IMR-90 (cell line): ENCODE data around the gene SIGLECL1. TPM values are rescaled to one million over a fixed set of nuclear protein-coding genes. Genes with fewer than 3 reads are reported as not detected.

ENCODE experiments used
- ATAC-seq: fragments of 200-7000 bp; cut with Tn5 transposase; 2 replicates; pipeline ENCODE4 v1.9.1; 2020; ENCODE audit warnings: low read depth, mild to moderate bottlenecking, moderate library complexity
- BruUV-seq: library from RNA; stranded (reverse); fragments of 400-500 nt; replicated peaks from 2 replicates; lab custom pipeline; 2021; lab: Mats Ljungman, UMichigan
- CTCF ChIA-PET: fragments of 300-600 bp; formaldehyde crosslinking; extraction: SDS; loops from one replicate; lab custom pipeline; 2021; ENCODE audit warnings: antibody characterized with exemption; lab: Yijun Ruan, JAX
- POLR2A ChIA-PET: fragments of 300-600 bp; sonication (Branson Sonifier 250); formaldehyde crosslinking; loops from one replicate; lab custom pipeline; 2022; ENCODE audit warnings: antibody characterized with exemption; ENCODE audit not compliant: unreplicated experiment; lab: Charles Lee
- DNase-seq: peaks from one replicate; pipeline ENCODE4 v3.0.0; 2013
- H2AFZ ChIP-seq: replicated peaks from 2 replicates; pipeline ENCODE3; 2013; ENCODE audit warnings: low read length, mild to moderate bottlenecking; ENCODE audit not compliant: poor library complexity
- H2AK5ac ChIP-seq: 2 replicates; pipeline ENCODE4 v1.6.1; 2013; ENCODE audit warnings: low read depth, low read length, inconsistent platforms
- H2AK9ac ChIP-seq: replicated peaks from 2 replicates; pipeline ENCODE3; 2013; ENCODE audit warnings: mild to moderate bottlenecking, low read depth, low read length, moderate library complexity; ENCODE audit not compliant: poor library complexity
- H2BK120ac ChIP-seq: 2 replicates; pipeline ENCODE4 v1.6.1; 2013; ENCODE audit warnings: low read depth, low read length, inconsistent platforms
- H2BK15ac ChIP-seq: 3 replicates; pipeline ENCODE4 v1.6.1; 2013; ENCODE audit warnings: low read depth, low read length, inconsistent platforms
- H2BK20ac ChIP-seq: 2 replicates; pipeline ENCODE4 v1.6.1; 2013; ENCODE audit warnings: low read depth, mild to moderate bottlenecking, inconsistent platforms, low read length, moderate library complexity
- H2BK5ac ChIP-seq: 2 replicates; pipeline ENCODE4 v1.6.1; 2013; ENCODE audit warnings: mild to moderate bottlenecking, low read depth, low read length, inconsistent platforms; ENCODE audit not compliant: poor library complexity, severe bottlenecking
- H3K14ac ChIP-seq: replicated peaks from 2 replicates; pipeline ENCODE4 v1.6.1; 2013; ENCODE audit warnings: low read depth, low read length, inconsistent platforms
- H3K18ac ChIP-seq: 2 replicates; pipeline ENCODE4 v1.6.1; 2013; ENCODE audit warnings: low read depth, low read length, control low read depth
- H3K23ac ChIP-seq: 2 replicates; pipeline ENCODE4 v1.6.1; 2013; ENCODE audit warnings: low read depth, low read length, inconsistent platforms
- H3K27ac ChIP-seq: 2 replicates; pipeline ENCODE4 v1.5.1; 2013; ENCODE audit warnings: mild to moderate bottlenecking, control low read depth, low read length; ENCODE audit not compliant: insufficient read depth
- H3K27me3 ChIP-seq: 2 replicates; pipeline ENCODE4 v1.6.1; 2013; ENCODE audit warnings: low read length; ENCODE audit not compliant: control insufficient read depth, insufficient read depth
- H3K36me3 ChIP-seq: 2 replicates; pipeline ENCODE4 v1.6.1; 2013; ENCODE audit warnings: low read length, mixed read lengths; ENCODE audit not compliant: control insufficient read depth, insufficient read depth
- H3K4ac ChIP-seq: 2 replicates; pipeline ENCODE4 v1.6.1; 2013; ENCODE audit warnings: low read depth, low read length, inconsistent platforms
- H3K4me1 ChIP-seq: 2 replicates; pipeline ENCODE4 v1.6.1; 2013; ENCODE audit warnings: low read length, mixed read lengths; ENCODE audit not compliant: control insufficient read depth, insufficient read depth
- H3K4me2 ChIP-seq: 2 replicates; pipeline ENCODE4 v1.6.1; 2013; ENCODE audit warnings: low read depth, mild to moderate bottlenecking, control low read depth, low read length, moderate library complexity
- H3K4me3 ChIP-seq: 2 replicates; pipeline ENCODE4 v1.5.1; 2013; ENCODE audit warnings: low read depth, mild to moderate bottlenecking, control low read depth, low read length, moderate library complexity; ENCODE audit not compliant: insufficient read depth
- H3K56ac ChIP-seq: 2 replicates; pipeline ENCODE4 v1.6.1; 2013; ENCODE audit warnings: low read length, inconsistent platforms; ENCODE audit not compliant: insufficient read depth; ENCODE audit errors: extremely low read depth
- H3K79me1 ChIP-seq, 2 experiments: 2 replicates each; pipeline ENCODE4 v1.6.1; 2013; ENCODE audit warnings: low read length in 2 of 2, inconsistent platforms in 1 of 2, low read depth in 1 of 2
- H3K9ac ChIP-seq: 2 replicates; pipeline ENCODE4 v1.6.1; 2013; ENCODE audit warnings: low read depth, low read length, control low read depth
- H3K9me1 ChIP-seq: 2 replicates; pipeline ENCODE4 v1.6.1; 2013; ENCODE audit warnings: low read length, inconsistent platforms; ENCODE audit not compliant: insufficient read depth
- H3K9me3 ChIP-seq: 2 replicates; pipeline ENCODE4 v1.6.1; 2013; ENCODE audit warnings: low read length; ENCODE audit not compliant: control insufficient read depth, insufficient read depth
- H4K20me1 ChIP-seq: 2 replicates; pipeline ENCODE4 v1.6.1; 2013; ENCODE audit warnings: low read length, inconsistent platforms; ENCODE audit not compliant: insufficient read depth
- H4K5ac ChIP-seq: 2 replicates; pipeline ENCODE4 v1.6.1; 2013; ENCODE audit warnings: mild to moderate bottlenecking, low read depth, low read length, control low read depth
- H4K8ac ChIP-seq, 2 experiments: 2 replicates each; pipeline ENCODE4 v1.6.1; 2013; ENCODE audit warnings: low read depth in 2 of 2, low read length in 2 of 2, control low read depth in 1 of 2, inconsistent platforms in 1 of 2
- H4K91ac ChIP-seq: 2 replicates; pipeline ENCODE4 v1.6.1; 2013; ENCODE audit warnings: low read depth, low read length, inconsistent platforms; ENCODE audit not compliant: insufficient read depth
- BHLHE40 ChIP-seq: fragments of 150-350 bp; IDR thresholded peaks from 2 replicates; pipeline ENCODE4 v1.6.1; 2016; ENCODE audit warnings: mild to moderate bottlenecking, low read depth, low read length
- CEBPB ChIP-seq: IDR thresholded peaks from 2 replicates; pipeline ENCODE4 v1.6.1; 2012; ENCODE audit warnings: low read depth, low read length, improper control_type of control experiment
- CHD1 ChIP-seq: IDR thresholded peaks from 2 replicates; pipeline ENCODE4 v1.6.1; 2012; ENCODE audit warnings: low read depth, low read length, improper control_type of control experiment
- FOS ChIP-seq: fragments of 150-350 bp; IDR thresholded peaks from 2 replicates; pipeline ENCODE4 v1.6.1; 2016; ENCODE audit warnings: low read depth, low read length
- MAFK ChIP-seq: IDR thresholded peaks from 2 replicates; pipeline ENCODE4 v1.6.1; 2012; ENCODE audit warnings: low read depth, low read length, improper control_type of control experiment
- MXI1 ChIP-seq: IDR thresholded peaks from 2 replicates; pipeline ENCODE4 v1.6.1; 2012; ENCODE audit warnings: low read depth, mild to moderate bottlenecking, low read length, moderate library complexity, borderline replicate concordance
- POLR2A ChIP-seq: IDR thresholded peaks from 2 replicates; pipeline ENCODE4 v1.6.1; 2012; ENCODE audit warnings: mild to moderate bottlenecking, low read depth, low read length
- RAD21 ChIP-seq: IDR thresholded peaks from 2 replicates; pipeline ENCODE4 v1.6.1; 2012; ENCODE audit warnings: low read length, improper control_type of control experiment
- RFX5 ChIP-seq: IDR thresholded peaks from 2 replicates; pipeline ENCODE4 v1.8.0; 2012; ENCODE audit warnings: low read depth, mild to moderate bottlenecking, low read length, moderate library complexity
- SMC3 ChIP-seq: fragments of 150-350 bp; IDR thresholded peaks from 2 replicates; pipeline ENCODE4 v1.6.1; 2016; ENCODE audit warnings: low read depth, mild to moderate bottlenecking, antibody characterized with exemption, low read length, moderate library complexity
- WGBS, 2 experiments: methylation state at CpG; one replicate each; pipeline versions ENCODE4 v1.1.5 to v1.1.7; 2013; ENCODE audit warnings: missing lambda C conversion rate in 2 of 2; ENCODE audit not compliant: insufficient read length in 1 of 2; ENCODE audit errors: extremely low coverage in 2 of 2; 5-methylcytosine and 5-hydroxymethylcytosine counted together
- dilution Hi-C: fragments of 300-500 bp; cut with HindIII; formaldehyde crosslinking; loops from one replicate; pipeline ENCODE4 v1.14.3; 2018; ENCODE audit warnings: low sequenced_read_pairs; ENCODE audit not compliant: unreplicated experiment
- in situ Hi-C: fragments of 300-500 bp; cut with MboI; formaldehyde crosslinking; loops from 3 replicates; pipeline ENCODE4 v1.14.3; 2019; ENCODE audit warnings: low sequenced_read_pairs, inconsistent platforms, mixed read lengths
- intact Hi-C: fragments of 100-400 bp; cut with micrococcal nuclease; formaldehyde crosslinking; loops from 2 replicates; pipeline ENCODE4 v1.10.0; 2022
- polyA plus RNA-seq, 3 experiments: library from polyadenylated mRNA; depleted of rRNA; stranded (reverse); fragments of >200 nt; gene quantifications; 2 replicates each; pipeline ENCODE4 v1.2.3, GENCODE V29; 2012; ENCODE audit warnings: low replicate concordance in 1 of 3
- total RNA-seq: library from RNA; depleted of rRNA; stranded (reverse); fragments of >200 nt; gene quantifications from 2 replicates; pipeline ENCODE4 v1.2.3, GENCODE V29; 2012
- TF ChIP-seq, protein P1 (sequence below): conservative IDR thresholded peaks from 2 replicates; pipeline ENCODE4 v1.5.1; 2012; ENCODE audit warnings: mild to moderate bottlenecking, low read depth, low read length, improper control_type of control experiment

Gene SIGLECL1
- total and polyA plus RNA-seq, 2 of the 4 experiments (the other 2 are of a cell fraction) = not detected

DNA sequence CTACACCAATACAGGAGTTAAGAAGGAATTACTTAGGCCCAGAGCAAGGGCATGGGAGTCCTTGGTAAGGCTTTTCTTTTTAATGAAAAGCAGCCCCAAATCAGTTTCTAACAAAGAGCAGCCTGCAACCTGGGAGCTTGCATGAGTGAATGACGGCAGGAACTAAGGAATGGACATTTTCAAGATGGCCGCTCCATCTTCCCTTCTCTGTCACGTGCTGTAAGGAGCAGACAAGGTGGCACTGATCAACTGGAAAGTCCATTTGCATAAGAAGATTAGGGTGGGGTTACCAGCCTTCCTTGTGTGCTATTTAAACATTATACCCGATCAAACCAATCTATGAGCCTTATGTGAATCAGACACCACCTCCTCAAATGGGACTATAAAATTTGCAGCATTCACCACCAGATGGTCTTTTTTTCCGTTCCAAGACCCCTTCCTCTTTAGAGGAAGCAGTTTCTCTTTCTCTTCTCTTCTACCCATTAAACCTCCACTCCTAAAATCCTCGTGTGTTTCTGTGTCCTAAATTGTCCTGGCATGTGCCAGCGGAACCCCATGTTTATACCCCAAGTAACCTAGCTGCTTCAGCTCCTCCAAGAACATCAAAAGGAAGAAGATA, 2.8 kb upstream of the SIGLECL1 start:
- dilution Hi-C loops = no loop called here
- no peak overlapping the region for H2BK15ac ChIP-seq
- no peak overlapping the region for H2AK9ac ChIP-seq
- H4K8ac ChIP-seq = no peak overlapping the region
- no peak overlapping the region for H2AK5ac ChIP-seq
- TF ChIP-seq MXI1 (no peak), CEBPB (no peak), SMC3 (no peak), MAFK (no peak), CHD1 (no peak), RAD21 (no peak), POLR2A (no peak), RFX5 (no peak), FOS (no peak), BHLHE40 (no peak)
- TF ChIP-seq, protein P1, sequence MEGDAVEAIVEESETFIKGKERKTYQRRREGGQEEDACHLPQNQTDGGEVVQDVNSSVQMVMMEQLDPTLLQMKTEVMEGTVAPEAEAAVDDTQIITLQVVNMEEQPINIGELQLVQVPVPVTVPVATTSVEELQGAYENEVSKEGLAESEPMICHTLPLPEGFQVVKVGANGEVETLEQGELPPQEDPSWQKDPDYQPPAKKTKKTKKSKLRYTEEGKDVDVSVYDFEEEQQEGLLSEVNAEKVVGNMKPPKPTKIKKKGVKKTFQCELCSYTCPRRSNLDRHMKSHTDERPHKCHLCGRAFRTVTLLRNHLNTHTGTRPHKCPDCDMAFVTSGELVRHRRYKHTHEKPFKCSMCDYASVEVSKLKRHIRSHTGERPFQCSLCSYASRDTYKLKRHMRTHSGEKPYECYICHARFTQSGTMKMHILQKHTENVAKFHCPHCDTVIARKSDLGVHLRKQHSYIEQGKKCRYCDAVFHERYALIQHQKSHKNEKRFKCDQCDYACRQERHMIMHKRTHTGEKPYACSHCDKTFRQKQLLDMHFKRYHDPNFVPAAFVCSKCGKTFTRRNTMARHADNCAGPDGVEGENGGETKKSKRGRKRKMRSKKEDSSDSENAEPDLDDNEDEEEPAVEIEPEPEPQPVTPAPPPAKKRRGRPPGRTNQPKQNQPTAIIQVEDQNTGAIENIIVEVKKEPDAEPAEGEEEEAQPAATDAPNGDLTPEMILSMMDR = no peak
- no peak overlapping the region for H4K91ac ChIP-seq
- H3K9ac ChIP-seq = no peak overlapping the region
- no peak overlapping the region for H2AFZ ChIP-seq
- ChIA-PET POLR2A (no interaction called here), CTCF (interaction anchor here (1.3 kb wide), 1 partner anchor 11 kb away, joined by 4 read pairs; no protein-coding TSS in a partner anchor)
- in situ Hi-C loops = no loop called here
- H3K79me1 ChIP-seq = no peaks in the 10 kb centered on the region
- no peak overlapping the region for H2BK5ac ChIP-seq
- no peaks in the 10 kb centered on the region for H4K20me1 ChIP-seq
- intact Hi-C loops = no loop called here
- no peaks in the 10 kb centered on the region for H3K36me3 ChIP-seq
- H3K14ac ChIP-seq = no peak overlapping the region
- no peak overlapping the region for H2BK20ac ChIP-seq
- no peak overlapping the region for H3K4me3 ChIP-seq
- no peak overlapping the region for H3K18ac ChIP-seq
- H3K27ac ChIP-seq = no peak overlapping the region
- no peaks in the 10 kb centered on the region for H3K4me1 ChIP-seq
- H3K9me1 ChIP-seq = no peaks in the 10 kb centered on the region
- H3K27me3 ChIP-seq = no peaks in the 10 kb centered on the region
- no peak overlapping the region for H3K23ac ChIP-seq
- no peak overlapping the region for H3K4ac ChIP-seq
- WGBS, 2 experiments = 100% methylated on average over 1 of the region's 7 CpGs; no CpG with 5 or more reads in 1 of the 2 experiments
- no peak for ATAC-seq
- H3K9me3 ChIP-seq = peaks cover 6% of the 10 kb centered on the region
- DNase-seq = no peak
- H2BK120ac ChIP-seq = no peak overlapping the region
- BruUV-seq = no TSS peak
- H4K5ac ChIP-seq = no peak overlapping the region
- H3K56ac ChIP-seq = no peak overlapping the region
- no peak overlapping the region for H3K4me2 ChIP-seq
